B cell (primary cell): ENCODE results near the gene ARL6IP5. TPM values are rescaled to one million over a fixed set of nuclear protein-coding genes. Genes with fewer than 3 reads are reported as not detected.

Source experiments
- ATAC-seq: fragments of 200-7000 bp; cut with Tn5 transposase; one replicate; pipeline ENCODE4 v1.10.0; 2021; ENCODE audit warnings: low read depth, mild to moderate bottlenecking, moderate number of reproducible peaks, moderate library complexity
- CTCF ChIA-PET: fragments of 350-600 bp; sonication (Branson Sonifier 250); formaldehyde crosslinking; loops from one replicate; lab custom pipeline; 2021; ENCODE audit warnings: antibody characterized with exemption, inconsistent platforms; lab: Charles Lee
- POLR2A ChIA-PET: fragments of 350-600 bp; sonication (Branson Sonifier 250); formaldehyde crosslinking; loops from one replicate; lab custom pipeline; 2021; ENCODE audit warnings: antibody characterized with exemption; lab: Charles Lee
- DNase-seq: peaks from one replicate; pipeline ENCODE4 v3.0.0; 2013
- H2AFZ ChIP-seq: 2 replicates; pipeline ENCODE4 v1.6.1; 2012; ENCODE audit warnings: mild to moderate bottlenecking, low read depth, low read length; ENCODE audit not compliant: insufficient read depth, poor library complexity, severe bottlenecking
- H3K27ac ChIP-seq, 2 donors: 1 replicate in 1 of 2; 2 replicates in 1 of 2; pipeline ENCODE4 v1.5.1; 2012 to 2013; ENCODE audit warnings: low read length in 2 of 2, mild to moderate bottlenecking in 2 of 2, moderate library complexity in 1 of 2
- H3K27me3 ChIP-seq, 4 experiments: fragments of 200-600 bp in 1 of 4; sonication (generic) in 1 of 4; replicated peaks in 1 of 4; 1 replicate in 2 of 4; 2 replicates in 2 of 4; pipeline versions ENCODE4 v1.6.1 to v1.7.0; 2013 to 2016; ENCODE audit warnings: low read length in 3 of 4, mild to moderate bottlenecking in 2 of 4, mixed read lengths in 1 of 4, moderate library complexity in 1 of 4; ENCODE audit not compliant: insufficient read depth in 4 of 4, control insufficient read depth in 3 of 4; ENCODE audit errors: control extremely low read depth in 1 of 4
- H3K36me3 ChIP-seq, 2 experiments: replicated peaks in 1 of 2; 1 replicate in 1 of 2; 2 replicates in 1 of 2; pipeline versions ENCODE4 v1.6.1 to v1.7.1; 2013; ENCODE audit warnings: low read length in 1 of 2; ENCODE audit not compliant: insufficient read depth in 2 of 2, control insufficient read depth in 1 of 2; ENCODE audit errors: control extremely low read depth in 1 of 2, extremely low read depth in 1 of 2
- H3K4me1 ChIP-seq, 2 donors: fragments of 200-600 bp in 1 of 2; sonication (generic) in 1 of 2; 1 replicate in 1 of 2; 2 replicates in 1 of 2; pipeline versions ENCODE4 v1.5.1 to v1.6.1; 2013 to 2017; ENCODE audit warnings: low read length in 2 of 2; ENCODE audit not compliant: control insufficient read depth in 2 of 2, insufficient read depth in 2 of 2
- H3K4me2 ChIP-seq: replicated peaks from 2 replicates; pipeline ENCODE3; 2012; ENCODE audit warnings: mild to moderate bottlenecking, low read depth, low read length; ENCODE audit not compliant: poor library complexity, severe bottlenecking
- H3K4me3 ChIP-seq, 5 experiments: fragments of 200-600 bp in 1 of 5; sonication (generic) in 1 of 5; 1 replicate in 3 of 5; 2 replicates in 2 of 5; pipeline versions ENCODE4 v1.5.1 to v1.7.0; 2011 to 2016; ENCODE audit warnings: low read length in 4 of 5, mild to moderate bottlenecking in 4 of 5, low read depth in 2 of 5, control low read depth in 1 of 5, moderate library complexity in 1 of 5; ENCODE audit not compliant: insufficient read depth in 1 of 5; ENCODE audit errors: control extremely low read depth in 1 of 5, extremely low read depth in 1 of 5
- H3K79me2 ChIP-seq: fragments of 200-600 bp; sonication (generic); one replicate; pipeline ENCODE4 v1.6.0; 2016; ENCODE audit warnings: low read length; ENCODE audit not compliant: control insufficient read depth, insufficient read depth
- H3K9ac ChIP-seq: fragments of 200-600 bp; sonication (generic); 2 replicates; pipeline ENCODE4 v1.6.1; 2017; ENCODE audit warnings: mild to moderate bottlenecking, low read length, moderate library complexity
- H3K9me3 ChIP-seq, 3 donors: one replicate each; pipeline versions ENCODE4 v1.6.1 to v1.7.1; 2013; ENCODE audit warnings: low read length in 2 of 3; ENCODE audit not compliant: control insufficient read depth in 2 of 3, insufficient read depth in 1 of 3; ENCODE audit errors: control extremely low read depth in 1 of 3
- H4K20me1 ChIP-seq: 2 replicates; pipeline ENCODE4 v1.6.0; 2012; ENCODE audit warnings: mild to moderate bottlenecking, low read length; ENCODE audit not compliant: insufficient read depth, control insufficient read depth, poor library complexity, severe bottlenecking
- H3K27ac Mint-ChIP-seq: one replicate; pipeline ENCODE4 v1.8.0; 2021; ENCODE audit warnings: mixed read lengths
- H3K27me3 Mint-ChIP-seq: one replicate; pipeline ENCODE4 v1.8.0; 2021; ENCODE audit warnings: mixed read lengths
- H3K4me1 Mint-ChIP-seq: one replicate; pipeline ENCODE4 v1.8.0; 2021; ENCODE audit warnings: mixed read lengths
- H3K4me3 Mint-ChIP-seq: one replicate; pipeline ENCODE4 v1.8.0; 2021; ENCODE audit warnings: mixed read lengths
- H3K9me3 Mint-ChIP-seq: one replicate; pipeline ENCODE4 v1.8.0; 2022; ENCODE audit warnings: mixed read lengths; ENCODE audit not compliant: insufficient read depth
- EZH2 ChIP-seq: IDR thresholded peaks from 2 replicates; pipeline ENCODE4 v1.6.1; 2012; ENCODE audit warnings: borderline replicate concordance, low read depth, mild to moderate bottlenecking, moderate library complexity, low read length; ENCODE audit not compliant: insufficient read depth, poor library complexity, severe bottlenecking
- WGBS: methylation state at CpG from one replicate; pipeline ENCODE4 v1.1.5; 2013; ENCODE audit warnings: missing lambda C conversion rate; ENCODE audit not compliant: insufficient coverage; 5-methylcytosine and 5-hydroxymethylcytosine counted together
- intact Hi-C: fragments of 100-400 bp; cut with micrococcal nuclease; formaldehyde crosslinking; loops from one replicate; pipeline ENCODE4 v1.10.0; 2022
- polyA plus RNA-seq: library from polyadenylated mRNA; depleted of rRNA; stranded (reverse); fragments of >200 nt; gene quantifications from 2 replicates; pipeline ENCODE4 v1.2.3, GENCODE V29; 2012
- total RNA-seq, 2 donors: library from RNA; stranded (reverse); fragments of 120-200 nt in 1 of 2; gene quantifications; 1 replicate in 1 of 2; 2 replicates in 1 of 2; pipeline versions ENCODE4 v1.2.3 to v1.2.4, GENCODE V29; 2013 to 2022
- TF ChIP-seq, protein P1 (sequence below): fragments of 200-600 bp; IDR thresholded peaks from one replicate; pipeline ENCODE4 v1.8.0; 2022; ENCODE audit warnings: antibody characterized with exemption, mild to moderate bottlenecking

ARL6IP5 gene
- total and polyA plus RNA-seq, 2 donors (not counting 1 experiment from before 2014, with no cell fraction given), result 39.5 to 89.1 TPM

- H3K9me3 Mint-ChIP-seq, result no peaks in the 10 kb centered on the region
- intact Hi-C loops, result loop anchor here (1.0 to 2.0 kb wide), 3 partner anchors 28 to 40 kb away; partner anchors contain the start of genes ARL6IP5, EOGT and UBA3
- no peak for DNase-seq
- Histone ChIP-seq H2AFZ (peak overlapping the region; percentile 81), H3K27ac (peak overlapping the region; percentile 92), H3K9ac (peak overlapping the region; percentile 92), H3K4me2 (peak overlapping the region; percentile 77), H3K4me3 (peak overlapping the region; percentile 86 to 96 (median 90)), H3K79me2 (peaks cover 56% of the 10 kb centered on the region), H4K20me1 (peaks cover 22% of the 10 kb centered on the region), H3K27me3 (no peaks in the 10 kb centered on the region), H3K9me3 (no peaks in the 10 kb centered on the region), H3K4me1 (peaks cover 13 to 27% of the 10 kb centered on the region in 2 donors), H3K36me3 (peaks cover 10 to 33% of the 10 kb centered on the region in 2 experiments)
- ChIA-PET CTCF (interaction anchor here (0.5 to 2.9 kb wide), 8 partner anchors 23 to 310 kb away, joined by 4 to 20 read pairs (median 6); partner anchors contain the start of genes ARL6IP5 and EOGT), POLR2A (interaction anchor here (0.8 to 1.7 kb wide), 5 partner anchors 27 to 39 kb away, joined by 4 to 9 read pairs (median 7); partner anchors contain the start of gene ARL6IP5)
- WGBS, result 3% methylated on average over 5 of the region's 9 CpGs
- peaks cover 46% of the 10 kb centered on the region for H3K4me1 Mint-ChIP-seq
- peak overlapping the region; percentile 96 for H3K27ac Mint-ChIP-seq
- TF ChIP-seq, protein P1, sequence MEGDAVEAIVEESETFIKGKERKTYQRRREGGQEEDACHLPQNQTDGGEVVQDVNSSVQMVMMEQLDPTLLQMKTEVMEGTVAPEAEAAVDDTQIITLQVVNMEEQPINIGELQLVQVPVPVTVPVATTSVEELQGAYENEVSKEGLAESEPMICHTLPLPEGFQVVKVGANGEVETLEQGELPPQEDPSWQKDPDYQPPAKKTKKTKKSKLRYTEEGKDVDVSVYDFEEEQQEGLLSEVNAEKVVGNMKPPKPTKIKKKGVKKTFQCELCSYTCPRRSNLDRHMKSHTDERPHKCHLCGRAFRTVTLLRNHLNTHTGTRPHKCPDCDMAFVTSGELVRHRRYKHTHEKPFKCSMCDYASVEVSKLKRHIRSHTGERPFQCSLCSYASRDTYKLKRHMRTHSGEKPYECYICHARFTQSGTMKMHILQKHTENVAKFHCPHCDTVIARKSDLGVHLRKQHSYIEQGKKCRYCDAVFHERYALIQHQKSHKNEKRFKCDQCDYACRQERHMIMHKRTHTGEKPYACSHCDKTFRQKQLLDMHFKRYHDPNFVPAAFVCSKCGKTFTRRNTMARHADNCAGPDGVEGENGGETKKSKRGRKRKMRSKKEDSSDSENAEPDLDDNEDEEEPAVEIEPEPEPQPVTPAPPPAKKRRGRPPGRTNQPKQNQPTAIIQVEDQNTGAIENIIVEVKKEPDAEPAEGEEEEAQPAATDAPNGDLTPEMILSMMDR, result no peak
- no peak for TF ChIP-seq EZH2
- peak overlapping the region; percentile 94 for H3K4me3 Mint-ChIP-seq
- no peaks in the 10 kb centered on the region for H3K27me3 Mint-ChIP-seq
- peak; percentile 1 for ATAC-seq
Observed at GRCh38 chr3:69052472-69052898, 32.3 kb upstream of the ARL6IP5 start.
